HG03066 (cell line): ENCODE results near the gene FAM222B.
"Not testable (repeated sequence)": the region's sequence is repeated elsewhere in the genome, so short reads cannot be mapped to it uniquely, and the experiment has no call there.

ENCODE experiments used
- ATAC-seq: cut with Tn5 transposase; IDR thresholded peaks from one replicate; pipeline ENCODE4 v1.9.1; 2021; ENCODE audit warnings: low read depth; ENCODE audit not compliant: unreplicated experiment

FAM222B gene

DNA sequence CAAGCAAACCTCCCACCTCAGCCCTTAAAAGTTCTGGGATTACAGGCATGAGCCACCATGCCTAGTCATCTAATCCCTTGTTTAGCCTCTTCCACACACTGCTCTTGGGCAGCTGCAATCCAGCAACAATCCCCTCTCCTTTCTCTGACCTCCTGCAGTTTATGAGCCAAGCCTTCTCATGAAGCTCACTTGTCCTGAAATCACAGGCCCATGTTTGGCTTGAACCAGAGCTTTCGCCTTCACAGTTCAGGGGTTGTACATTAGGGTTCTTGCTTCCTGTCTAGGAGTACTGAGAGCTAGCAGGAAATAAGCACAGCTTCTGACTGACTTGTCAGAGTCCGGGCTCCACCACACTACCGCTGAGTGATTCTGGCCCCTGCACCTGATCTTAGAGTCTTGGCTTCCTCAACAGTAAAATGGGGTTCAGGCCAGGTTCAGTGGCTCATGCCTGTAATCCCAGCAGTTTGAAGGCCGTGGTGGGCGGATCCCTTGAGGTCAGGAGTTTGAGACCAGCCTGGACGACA lies 28.5 kb upstream of the FAM222B start:
- peak; percentile 93 for ATAC-seq

DNA sequence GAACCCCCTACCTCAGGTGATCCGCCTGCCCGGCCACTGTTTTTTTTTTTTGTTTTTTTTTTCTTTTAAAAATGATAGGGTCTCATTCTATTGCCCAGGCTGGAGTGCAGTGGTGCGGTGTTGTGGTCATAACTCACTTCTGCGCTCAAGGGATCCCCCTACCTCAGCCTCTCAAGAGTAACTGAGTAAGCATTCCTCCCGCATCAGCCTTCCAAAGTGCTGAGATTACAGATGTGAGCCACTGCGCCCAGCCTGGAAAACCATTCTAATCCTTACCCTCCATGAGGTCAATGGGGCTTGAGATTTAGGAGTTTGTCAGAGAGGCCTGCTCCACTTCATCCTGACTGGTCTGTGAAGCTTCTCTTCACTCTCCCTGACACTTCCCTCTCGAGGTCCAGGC lies 24.7 kb upstream of the FAM222B start:
- no peak for ATAC-seq

DNA sequence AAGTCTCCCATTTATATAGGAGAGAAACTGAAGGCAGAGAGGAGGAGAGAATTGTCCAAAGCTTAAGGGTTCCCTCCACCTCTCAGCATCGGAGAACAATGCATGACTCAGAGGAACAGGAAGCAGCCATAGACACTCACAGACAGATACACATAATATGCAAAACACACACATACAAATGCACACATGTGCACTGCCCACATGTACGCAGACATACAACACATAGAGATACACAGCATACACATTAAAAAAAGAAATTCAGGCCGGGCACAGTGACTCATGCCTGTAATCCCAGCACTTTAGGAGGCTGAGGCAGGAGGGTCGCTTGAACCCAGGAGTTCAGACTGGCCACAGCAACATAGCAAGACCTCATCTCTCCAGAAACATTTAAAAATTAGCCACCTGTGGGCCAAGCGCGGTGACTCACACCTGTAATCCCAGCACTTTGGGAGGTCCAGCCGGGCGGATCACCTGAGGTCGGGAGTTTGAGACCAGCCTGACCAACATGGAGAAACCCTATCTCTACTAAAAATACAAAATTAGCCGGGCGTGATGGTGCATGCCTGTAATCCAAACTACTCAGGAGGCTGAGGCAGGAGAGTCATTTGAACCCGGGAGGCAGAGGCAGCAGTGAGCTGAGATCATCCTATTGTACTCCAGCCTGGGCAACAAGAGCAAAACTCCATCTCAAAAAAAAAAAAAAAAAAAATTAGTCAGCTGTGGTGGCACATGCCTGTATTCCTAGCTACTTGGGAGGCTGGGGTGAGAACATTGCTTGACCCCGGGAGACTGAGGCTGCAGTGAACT lies 23.6 kb upstream of the FAM222B start:
- ATAC-seq, result no peak

DNA sequence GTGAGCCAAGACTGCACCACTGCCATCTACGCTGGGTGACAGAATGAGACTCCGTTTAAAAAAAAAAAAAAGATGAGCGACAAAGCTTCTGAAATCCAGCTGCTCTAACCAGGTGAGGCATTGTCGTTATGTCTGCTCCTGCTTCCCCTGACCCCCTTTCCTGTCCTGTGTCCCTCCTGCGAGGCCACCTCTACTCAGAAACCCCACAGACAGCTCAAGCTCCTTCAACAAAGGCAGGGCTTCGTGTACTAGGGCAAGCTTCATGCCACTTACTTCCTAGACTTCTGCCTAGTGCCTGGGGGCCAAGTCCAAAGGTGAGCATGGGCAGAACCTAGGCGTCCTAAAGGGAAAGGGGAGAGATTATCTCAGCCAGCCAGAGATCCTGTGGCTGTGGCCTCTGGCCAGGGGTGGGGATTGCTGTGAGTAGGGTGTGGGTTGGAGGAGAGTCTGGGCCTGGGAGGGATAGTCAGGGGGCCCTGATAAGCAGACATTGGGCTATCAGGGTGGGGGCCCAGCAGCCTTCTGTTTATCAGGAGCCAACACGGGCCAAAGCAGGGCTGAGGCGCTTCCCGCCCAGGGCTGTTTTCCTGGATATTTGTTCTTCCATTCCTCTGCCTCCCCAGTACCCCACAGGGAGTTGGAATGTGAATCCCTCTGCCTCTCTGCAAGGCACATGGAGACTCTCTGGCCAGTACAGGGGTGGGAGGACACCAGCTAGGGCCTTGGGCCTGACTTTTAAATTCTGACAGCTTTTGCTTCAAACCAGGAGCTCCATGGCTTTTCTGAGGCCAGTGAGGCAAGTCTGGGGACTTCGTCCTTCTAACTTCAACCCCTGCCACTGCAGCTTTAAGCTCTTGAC lies 22.6 kb upstream of the FAM222B start:
- ATAC-seq, result no peak

DNA sequence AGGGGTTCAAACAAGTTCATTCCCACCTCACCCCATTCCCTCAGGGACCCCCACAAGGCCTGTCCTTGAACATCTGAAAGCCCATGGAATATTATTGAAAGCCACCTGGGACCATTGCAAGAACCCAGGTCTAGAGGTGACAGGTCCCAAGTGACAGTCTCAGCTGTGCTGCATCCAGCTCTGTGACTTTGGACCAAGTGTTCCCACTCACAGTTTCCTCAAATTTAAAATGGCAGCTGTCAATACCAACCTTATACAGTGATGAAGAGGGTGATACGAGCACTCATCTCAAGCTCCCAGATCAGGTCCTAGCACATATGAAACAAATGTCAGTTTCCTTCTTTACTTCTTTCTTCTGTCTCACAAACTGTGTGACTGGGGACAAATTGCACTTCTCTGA lies 21.4 kb upstream of the FAM222B start:
- no peak for ATAC-seq

- ATAC-seq, result no peak
These were observed 20.0 kb upstream of the FAM222B start for GRCh38 chr17:28862561-28862960.

DNA sequence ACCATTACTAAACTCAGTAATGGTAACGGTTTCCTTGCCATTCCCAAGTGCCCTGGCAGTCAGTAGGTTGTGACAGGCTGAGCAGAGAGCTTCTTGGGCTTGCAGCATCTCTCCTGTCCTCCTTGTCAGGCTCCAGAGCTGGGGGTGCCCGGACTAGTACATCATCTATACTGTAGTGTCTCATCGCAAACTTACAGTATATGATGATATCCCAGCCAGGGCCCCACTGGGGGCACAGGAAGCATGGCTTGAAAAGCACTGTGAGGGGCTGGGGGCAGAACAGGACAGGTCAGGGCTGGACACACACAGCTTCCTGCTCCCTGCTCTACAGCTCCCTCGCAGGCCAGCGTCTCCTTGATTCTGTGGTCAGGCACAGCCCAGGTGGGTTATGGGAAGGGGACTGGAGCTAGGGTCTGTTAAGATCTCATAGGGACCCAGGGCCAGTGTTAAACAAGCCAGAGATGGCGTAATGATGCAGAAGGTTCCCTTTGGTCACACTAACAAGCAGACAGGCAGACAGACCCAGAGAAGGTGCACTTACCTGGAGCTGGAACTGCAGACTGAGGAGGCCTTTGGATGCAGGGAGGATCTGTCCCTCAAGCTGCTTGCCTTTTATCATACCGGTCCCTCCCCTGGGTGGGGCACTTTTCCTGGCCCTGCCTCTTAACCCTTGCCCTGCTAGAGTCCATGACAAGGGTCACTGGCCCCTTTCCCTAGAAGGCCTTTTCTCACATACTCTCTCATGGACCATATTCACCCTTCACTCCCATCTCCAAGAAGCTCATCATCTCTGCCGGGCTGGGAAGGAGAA lies 19.0 kb upstream of the FAM222B start:
- ATAC-seq, result no peak

- ATAC-seq, result no peak
These were observed 17.8 kb upstream of the FAM222B start for GRCh38 chr17:28860363-28860808.

GRCh38 chr17:28858801-28859355 lies 16.3 kb upstream of the FAM222B start:
- no peak for ATAC-seq

DNA sequence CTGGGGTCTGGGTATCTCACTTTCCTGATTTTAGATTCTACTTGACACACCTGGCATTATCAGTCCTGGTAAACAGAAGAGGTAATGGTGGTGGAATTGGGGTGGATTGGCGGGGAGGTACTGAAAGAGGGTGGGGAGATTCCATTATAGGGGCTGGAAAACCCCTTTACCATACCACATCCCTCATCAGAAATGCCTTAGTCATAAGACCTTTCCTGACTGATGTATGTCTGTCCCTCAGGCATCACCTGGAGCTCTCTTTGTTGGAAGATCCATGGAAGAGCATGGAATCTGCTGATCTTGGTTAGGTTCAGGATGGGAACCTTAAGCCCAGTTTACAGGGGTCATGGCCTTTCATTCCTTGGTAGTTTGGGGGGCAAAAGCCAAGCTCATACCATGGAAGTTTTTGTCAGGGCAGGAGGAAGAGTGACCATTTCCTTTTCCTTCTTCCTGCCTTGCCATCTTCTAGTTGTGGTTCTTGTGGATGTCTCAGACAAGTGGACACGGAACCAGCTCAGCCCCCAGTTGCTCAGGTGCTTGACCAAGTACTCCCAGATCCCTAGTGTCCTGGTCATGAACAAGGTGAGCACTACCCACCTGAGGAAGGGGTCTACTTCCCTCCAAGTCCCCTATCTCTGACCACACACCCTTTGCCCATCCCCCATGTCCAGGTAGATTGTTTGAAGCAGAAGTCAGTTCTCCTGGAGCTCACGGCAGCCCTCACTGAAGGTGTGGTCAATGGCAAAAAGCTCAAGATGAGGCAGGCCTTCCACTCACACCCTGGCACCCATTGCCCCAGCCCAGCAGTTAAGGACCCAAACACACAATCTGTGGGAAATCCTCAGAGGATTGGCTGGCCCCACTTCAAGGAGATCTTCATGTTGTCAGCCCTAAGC lies 15.6 kb upstream of the FAM222B start:
- no peak for ATAC-seq

GRCh38 chr17:28856028-28856574 lies 13.5 kb upstream of the FAM222B start:
- ATAC-seq, result no peak

DNA sequence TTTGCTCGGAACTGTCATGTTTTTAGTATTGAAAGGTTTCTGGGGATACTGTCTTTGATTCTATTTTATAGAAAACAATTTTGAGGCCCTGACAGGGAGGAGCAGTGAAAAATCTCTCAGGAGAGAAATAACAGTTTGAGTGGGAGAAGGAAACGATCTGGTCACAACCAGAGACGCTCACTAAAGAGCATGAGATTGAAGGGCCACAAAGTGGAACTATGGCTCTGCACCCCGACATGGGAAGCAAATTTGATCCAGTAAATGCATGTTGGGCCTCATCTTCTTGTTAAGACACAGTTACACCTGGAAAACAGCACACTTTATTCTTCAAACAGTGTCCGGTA lies 12.7 kb upstream of the FAM222B start:
- ATAC-seq, result no peak

DNA sequence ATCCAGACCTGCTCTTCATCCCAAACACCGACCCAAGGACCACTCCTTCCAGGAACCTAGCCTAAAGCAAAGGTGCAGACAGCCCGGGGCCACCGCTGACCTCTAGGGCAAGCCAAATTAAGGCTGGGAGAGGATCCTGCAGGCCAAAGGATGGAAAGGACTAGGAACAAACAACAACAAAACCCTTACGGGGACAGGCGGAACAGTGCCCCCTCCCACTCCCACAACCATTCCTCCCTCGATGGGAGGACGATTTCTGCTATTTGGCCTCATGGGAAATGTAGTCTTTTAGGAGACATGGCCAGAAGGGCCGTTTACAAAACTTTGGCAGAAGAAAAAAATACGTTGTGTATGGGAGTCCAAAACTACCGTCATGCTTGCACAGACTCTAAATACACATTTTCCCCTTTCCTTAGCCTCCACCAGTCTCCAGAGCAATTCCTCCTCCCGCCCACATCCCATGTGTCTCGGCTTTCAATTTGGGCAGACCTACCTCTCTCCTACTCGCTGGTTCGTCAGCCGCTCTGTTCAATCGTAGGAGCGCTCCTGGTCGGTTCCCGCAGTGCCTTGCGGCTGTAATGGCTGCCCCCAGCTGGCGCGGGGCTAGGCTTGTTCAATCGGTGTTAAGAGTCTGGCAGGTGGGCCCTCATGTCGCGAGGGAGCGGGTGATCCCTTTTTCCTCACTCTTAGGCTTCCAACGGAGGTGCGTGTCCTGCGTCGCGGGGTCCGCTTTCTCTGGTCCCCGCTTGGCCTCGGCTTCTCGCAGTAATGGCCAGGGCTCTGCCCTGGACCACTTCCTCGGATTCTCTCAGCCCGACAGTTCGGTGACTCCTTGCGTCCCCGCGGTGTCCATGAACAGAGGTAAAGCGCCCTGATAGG lies 12.1 kb upstream of the FAM222B start, which contains the start of gene ERAL1:
Gene ERAL1 (plus strand): TSS at position 560 of the 879 bp plus-strand sequence. CDS start 19 bp downstream, at position 579.
- ATAC-seq, result peak; percentile 98

DNA sequence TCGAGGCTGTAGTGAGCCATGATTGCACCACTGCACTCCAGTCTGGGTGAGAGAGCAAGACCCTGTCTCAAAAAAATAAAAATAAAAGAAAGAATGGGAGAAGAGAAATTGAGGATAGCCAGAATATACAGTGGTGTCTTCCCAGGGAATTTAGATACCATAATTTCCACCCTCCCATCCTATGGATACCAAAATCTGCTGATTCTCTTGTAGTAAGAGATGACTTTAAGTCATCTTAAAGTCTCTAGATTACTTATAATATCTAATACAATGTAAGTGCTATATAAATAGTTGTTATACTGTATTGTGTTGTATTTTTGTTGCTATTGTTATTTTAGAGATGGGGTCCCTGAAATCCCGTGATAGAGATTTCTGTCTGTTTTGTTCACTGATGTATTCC lies 10.7 kb upstream of the FAM222B start:
- no peak for ATAC-seq

DNA sequence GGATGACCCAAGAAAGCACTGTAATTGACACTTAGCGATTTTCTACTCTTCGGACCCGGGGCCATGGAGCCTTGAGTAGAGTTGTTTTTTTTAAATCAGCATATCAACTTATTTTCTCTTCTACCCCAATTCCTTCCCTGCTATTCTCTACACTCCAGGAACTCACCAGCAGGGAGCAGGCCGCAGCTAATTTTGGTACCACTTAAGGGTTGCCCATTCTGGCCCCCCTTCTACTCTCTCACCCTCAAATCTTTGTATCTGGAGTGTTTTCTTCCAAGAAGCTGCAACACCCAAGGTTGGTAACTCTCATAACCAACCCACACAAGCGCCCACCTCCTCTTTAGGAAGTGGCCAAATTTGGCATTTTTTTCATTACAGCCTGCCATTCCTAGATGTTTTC lies 6.7 kb upstream of the FAM222B start:
- ATAC-seq, result no peak

DNA sequence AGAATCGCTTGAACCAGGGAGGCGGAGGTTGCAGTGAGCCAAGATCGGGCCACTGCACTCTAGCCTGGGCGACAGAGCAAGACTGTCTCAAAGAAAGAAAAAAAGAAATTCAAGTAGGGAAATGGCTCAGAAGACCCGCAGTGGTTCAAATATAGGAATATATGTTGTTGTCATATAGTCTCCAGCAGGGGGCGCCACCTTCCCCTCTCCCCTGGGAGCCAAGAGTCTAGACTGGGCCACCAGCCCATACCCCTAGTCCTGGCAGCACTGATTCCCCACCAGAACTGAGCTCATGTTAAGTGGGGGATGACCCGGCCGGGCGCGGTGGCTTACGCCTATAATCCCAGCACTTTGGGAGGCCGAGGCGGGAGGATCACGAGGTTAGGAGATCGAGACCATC lies 6.1 kb upstream of the FAM222B start:
- not testable (repeated sequence) for ATAC-seq

GRCh38 chr17:28846699-28847098 lies 4.1 kb upstream of the FAM222B start:
- not testable (repeated sequence) for ATAC-seq

GRCh38 chr17:28846231-28846630 lies 3.6 kb upstream of the FAM222B start:
- no peak for ATAC-seq
